Measurements from ENCODE around the gene THOC6. TPM values are rescaled to one million over a fixed set of nuclear protein-coding genes. Genes with fewer than 3 reads are reported as not detected.

The THOC6 gene
- polyA plus RNA-seq, 3 donors = 42.4 to 59.2 (median 57.7) TPM

DNA sequence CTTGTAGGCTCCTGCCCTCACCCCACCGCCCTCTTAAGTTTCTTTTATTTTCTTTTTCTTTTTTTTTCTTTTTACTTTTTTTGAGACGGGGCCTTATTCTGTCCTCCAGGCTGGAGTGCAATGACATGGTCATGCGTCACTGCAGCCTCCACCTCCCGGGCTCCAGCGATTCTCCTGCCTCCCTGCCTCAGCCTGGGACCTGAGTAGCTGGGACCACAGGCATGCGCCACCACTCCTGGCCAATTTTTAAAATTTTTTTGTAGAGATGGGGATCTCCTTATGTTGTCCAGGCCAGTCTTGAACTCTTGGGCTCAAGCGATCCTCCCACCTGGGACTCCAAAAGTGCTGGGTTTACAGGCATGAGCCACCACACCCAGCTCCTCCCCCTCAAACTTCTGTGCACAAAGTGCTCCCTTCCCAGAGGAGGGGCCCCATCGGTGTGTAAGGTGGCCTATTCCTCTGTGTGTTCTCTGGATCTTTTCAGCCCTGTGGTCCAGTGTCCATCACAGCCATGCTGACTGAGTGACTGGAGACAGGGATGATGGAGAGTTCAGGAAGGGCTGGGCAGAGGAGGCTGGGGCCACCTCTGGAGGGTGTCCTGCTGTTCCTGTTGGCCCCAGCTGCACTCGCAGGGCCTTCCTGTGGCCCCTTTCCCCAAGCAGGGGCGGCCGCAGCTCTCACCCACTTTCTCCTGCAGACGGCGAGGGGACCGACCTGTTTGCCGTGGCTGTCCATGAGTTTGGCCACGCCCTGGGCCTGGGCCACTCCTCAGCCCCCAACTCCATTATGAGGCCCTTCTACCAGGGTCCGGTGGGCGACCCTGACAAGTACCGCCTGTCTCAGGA is 32.7 kb downstream of the THOC6 start:
- H3K27ac Mint-ChIP-seq = peak overlapping the region in 3 of 7 donors; percentile 13 to 48 (median 42)
- Histone ChIP-seq H3K27ac (ENCODE audit: low read depth in 1 of 2, low read length in 2 of 2) (no peak overlapping the region), H4K20me1 (ENCODE audit: insufficient read depth, low read length) (no peaks in the 10 kb centered on the region), H3K27me3 (ENCODE audit: control insufficient read depth in 2 of 2, insufficient read depth in 2 of 2, low read length in 2 of 2) (no peaks in the 10 kb centered on the region), H3K4me2 (replicated peaks; ENCODE audit: extremely low read depth, low read length, poor library complexity, severe bottlenecking) (no peak overlapping the region), H3K36me3 (replicated peaks in 1 of 2; ENCODE audit: control insufficient read depth in 1 of 2, insufficient read depth in 2 of 2, low read length in 2 of 2) (no peaks in the 10 kb centered on the region), H3K4me3 (replicated peaks in 1 of 3; ENCODE audit: low read depth in 2 of 3, low read length in 3 of 3) (no peak overlapping the region), H3K4me1 (ENCODE audit: control insufficient read depth in 1 of 2, insufficient read depth in 2 of 2, low read length in 2 of 2) (peaks cover 73 to 86% of the 10 kb centered on the region in 2 donors), H2AFZ (ENCODE audit: insufficient read depth, low read depth, low read length, poor library complexity, severe bottlenecking) (no peak overlapping the region), H3K79me2 (ENCODE audit: insufficient read depth, low read length) (no peaks in the 10 kb centered on the region), H3K9me3 (replicated peaks in 1 of 2; ENCODE audit: control insufficient read depth in 1 of 2, insufficient read depth in 1 of 2, low read length in 2 of 2) (no peaks in the 10 kb centered on the region), H3K9ac (ENCODE audit: insufficient read depth, low read length, poor library complexity, severe bottlenecking) (no peak overlapping the region)
- WGBS (ENCODE audit: insufficient coverage) = 71% methylated on average over 9 of the region's 19 CpGs
- no peak overlapping the region for H3K4me3 Mint-ChIP-seq
- no peak for DNase-seq
- intact Hi-C loops (cut with micrococcal nuclease) = loop anchor here in 1 of 2 donors (5.0 kb wide), 1 partner anchor 71 kb away; no protein-coding TSS in a partner anchor
- H3K27me3 Mint-ChIP-seq (ENCODE audit: low read depth in 3 of 3) = peaks cover 3 to 6% (median 4%) of the 10 kb centered on the region in 3 donors
- peaks cover 15 to 28% of the 10 kb centered on the region in 2 donors for H3K36me3 Mint-ChIP-seq
- H3K9me3 Mint-ChIP-seq = no peaks in the 10 kb centered on the region
- H3K4me1 Mint-ChIP-seq = peaks cover 61% of the 10 kb centered on the region
- TF ChIP-seq, protein P1, sequence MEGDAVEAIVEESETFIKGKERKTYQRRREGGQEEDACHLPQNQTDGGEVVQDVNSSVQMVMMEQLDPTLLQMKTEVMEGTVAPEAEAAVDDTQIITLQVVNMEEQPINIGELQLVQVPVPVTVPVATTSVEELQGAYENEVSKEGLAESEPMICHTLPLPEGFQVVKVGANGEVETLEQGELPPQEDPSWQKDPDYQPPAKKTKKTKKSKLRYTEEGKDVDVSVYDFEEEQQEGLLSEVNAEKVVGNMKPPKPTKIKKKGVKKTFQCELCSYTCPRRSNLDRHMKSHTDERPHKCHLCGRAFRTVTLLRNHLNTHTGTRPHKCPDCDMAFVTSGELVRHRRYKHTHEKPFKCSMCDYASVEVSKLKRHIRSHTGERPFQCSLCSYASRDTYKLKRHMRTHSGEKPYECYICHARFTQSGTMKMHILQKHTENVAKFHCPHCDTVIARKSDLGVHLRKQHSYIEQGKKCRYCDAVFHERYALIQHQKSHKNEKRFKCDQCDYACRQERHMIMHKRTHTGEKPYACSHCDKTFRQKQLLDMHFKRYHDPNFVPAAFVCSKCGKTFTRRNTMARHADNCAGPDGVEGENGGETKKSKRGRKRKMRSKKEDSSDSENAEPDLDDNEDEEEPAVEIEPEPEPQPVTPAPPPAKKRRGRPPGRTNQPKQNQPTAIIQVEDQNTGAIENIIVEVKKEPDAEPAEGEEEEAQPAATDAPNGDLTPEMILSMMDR (IDR thresholded peaks at IDR 0.05) = no peak

DNA sequence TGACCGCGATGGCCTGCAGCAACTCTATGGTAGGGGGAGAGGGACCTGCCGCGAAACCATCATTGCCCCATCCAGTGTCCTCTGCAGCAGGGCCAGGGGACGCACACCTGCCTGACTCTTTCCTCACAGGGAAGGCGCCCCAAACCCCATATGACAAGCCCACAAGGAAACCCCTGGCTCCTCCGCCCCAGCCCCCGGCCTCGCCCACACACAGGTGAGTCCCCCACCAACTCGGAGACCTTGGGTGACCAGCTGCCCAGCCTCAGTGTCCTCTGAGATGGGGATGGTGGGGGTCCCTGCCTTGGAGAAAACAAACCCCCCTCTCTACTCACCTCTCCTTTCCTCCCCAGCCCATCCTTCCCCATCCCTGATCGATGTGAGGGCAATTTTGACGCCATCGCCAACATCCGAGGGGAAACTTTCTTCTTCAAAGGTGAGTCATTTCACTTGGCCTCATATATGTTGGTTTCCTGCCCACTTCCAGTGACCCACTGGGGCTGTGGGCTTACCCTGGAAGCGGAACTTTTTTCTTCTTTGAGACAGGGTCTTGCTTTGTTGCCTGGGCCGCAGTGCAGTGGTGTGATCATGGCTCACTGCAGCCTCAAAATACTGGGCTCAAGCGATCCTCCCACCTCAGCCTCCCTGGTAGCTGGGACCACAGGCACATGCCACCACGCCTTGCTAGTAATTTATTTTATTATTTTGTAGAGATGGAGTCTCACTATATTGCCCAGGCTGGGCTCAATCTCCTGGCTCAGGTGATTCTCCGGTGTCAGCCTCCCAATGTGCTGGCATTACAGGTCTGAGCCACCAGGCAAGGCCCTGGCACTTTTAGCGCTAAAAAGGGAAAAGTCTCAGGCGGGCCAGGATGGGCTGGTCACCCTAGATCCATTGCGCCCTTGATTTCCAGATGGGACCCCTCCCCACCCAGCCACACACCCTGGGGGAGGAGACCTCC is 33.6 kb downstream of the THOC6 start:
- 100% methylated on average over 1 of the region's 22 CpGs for WGBS (ENCODE audit: insufficient coverage)
- H3K27ac Mint-ChIP-seq = peak overlapping the region in 3 of 7 donors; percentile 12 to 48 (median 13)
- H3K9me3 ChIP-seq (replicated peaks in 1 of 2; ENCODE audit: control insufficient read depth in 1 of 2, insufficient read depth in 1 of 2, low read length in 2 of 2) = no peaks in the 10 kb centered on the region
- peaks cover 61% of the 10 kb centered on the region for H3K4me1 Mint-ChIP-seq
- no peak for DNase-seq
- TF ChIP-seq, protein P1 (IDR thresholded peaks at IDR 0.05) = no peak
- H3K79me2 ChIP-seq (ENCODE audit: insufficient read depth, low read length) = no peaks in the 10 kb centered on the region
- no peak overlapping the region for H3K9ac ChIP-seq (ENCODE audit: insufficient read depth, low read length, poor library complexity, severe bottlenecking)
- no peak overlapping the region for H3K4me3 Mint-ChIP-seq
- H2AFZ ChIP-seq (ENCODE audit: insufficient read depth, low read depth, low read length, poor library complexity, severe bottlenecking) = no peak overlapping the region
- intact Hi-C loops (cut with micrococcal nuclease) = loop anchor here (2.0 to 5.0 kb wide), 2 partner anchors 70 to 71 kb away; no protein-coding TSS in a partner anchor
- H3K4me1 ChIP-seq (ENCODE audit: control insufficient read depth in 1 of 2, insufficient read depth in 2 of 2, low read length in 2 of 2) = peaks cover 74 to 86% of the 10 kb centered on the region in 2 donors
- peak overlapping the region; percentile 100 for H3K4me2 ChIP-seq (replicated peaks; ENCODE audit: extremely low read depth, low read length, poor library complexity, severe bottlenecking)
- no peak overlapping the region for H3K27ac ChIP-seq (ENCODE audit: low read depth in 1 of 2, low read length in 2 of 2)
- H3K36me3 Mint-ChIP-seq = peaks cover 11 to 24% of the 10 kb centered on the region in 2 donors
- H4K20me1 ChIP-seq (ENCODE audit: insufficient read depth, low read length) = no peaks in the 10 kb centered on the region
- no peaks in the 10 kb centered on the region for H3K36me3 ChIP-seq (replicated peaks in 1 of 2; ENCODE audit: control insufficient read depth in 1 of 2, insufficient read depth in 2 of 2, low read length in 2 of 2)
- H3K9me3 Mint-ChIP-seq = no peaks in the 10 kb centered on the region
- peaks cover 0 to 6% (median 3%) of the 10 kb centered on the region in 3 donors for H3K27me3 Mint-ChIP-seq (ENCODE audit: low read depth in 3 of 3)
- H3K4me3 ChIP-seq (replicated peaks in 1 of 3; ENCODE audit: low read depth in 2 of 3, low read length in 3 of 3) = peak overlapping the region in 1 of 3 experiments; percentile 88
- H3K27me3 ChIP-seq (ENCODE audit: control insufficient read depth in 2 of 2, insufficient read depth in 2 of 2, low read length in 2 of 2) = no peaks in the 10 kb centered on the region
